HEK293 (cell line): ENCODE data around the gene LPCAT1.

ENCODE experiments used
- BCL11A ChIP-seq: fragments of 450-650 bp; formaldehyde crosslinking; IDR thresholded peaks from 2 replicates; pipeline ENCODE4 v1.5.1; 2016; ENCODE audit warnings: low read depth, missing biosample characterization, missing genetic modification characterization
- CTCF ChIP-seq: fragments of 450-650 bp; formaldehyde crosslinking; IDR thresholded peaks from 2 replicates; pipeline ENCODE4 v1.5.1; 2016; ENCODE audit warnings: missing biosample characterization, missing genetic modification characterization
- PATZ1 ChIP-seq: fragments of 450-650 bp; formaldehyde crosslinking; IDR thresholded peaks from 2 replicates; pipeline ENCODE4 v1.5.1; 2016; ENCODE audit warnings: missing biosample characterization, missing genetic modification characterization
- ZNF148 ChIP-seq: fragments of 450-650 bp; formaldehyde crosslinking; IDR thresholded peaks from 2 replicates; pipeline ENCODE4 v1.5.0; 2017; ENCODE audit warnings: missing biosample characterization, missing genetic modification characterization, borderline replicate concordance
- ZNF707 ChIP-seq: fragments of 450-650 bp; formaldehyde crosslinking; IDR thresholded peaks from 2 replicates; pipeline ENCODE4 v1.5.1; 2016; ENCODE audit warnings: missing biosample characterization, missing genetic modification characterization

- no peak for TF ChIP-seq CTCF (tag by site-specific recombination)
- TF ChIP-seq ZNF148 = no peak
- no peak for TF ChIP-seq ZNF707 (tag by site-specific recombination)
- no peak for TF ChIP-seq BCL11A (tag by site-specific recombination)
- no peak for TF ChIP-seq PATZ1
Observed at GRCh38 chr5:1494780-1495524, 28.8 kb downstream of the LPCAT1 start.
